ENCODE results near the gene NOP14. TPM values are rescaled to one million over a fixed set of nuclear protein-coding genes. Genes with fewer than 3 reads are reported as not detected.

Gene NOP14
- total RNA-seq, 4 donors from 2014 or later = 21.2 to 33.1 (median 23.0) TPM

GRCh38 chr4:2934077-2934812 lies 29.0 kb downstream of the NOP14 start:
- TF ChIP-seq POLR2A (IDR thresholded peaks at IDR 0.05) = no peak
- TF ChIP-seq CTCF (IDR thresholded peaks at IDR 0.05) = no peak
- peak in 1 of 2 donors; percentile 96 for DNase-seq (ENCODE audit: low spot score in 2 of 2)
- intact Hi-C loops (cut with DNase I; ENCODE audit: low total_unique reads) = no loop called here
- peak overlapping the region; percentile 24 for H3K4me3 ChIP-seq (ENCODE audit: low read depth, poor library complexity, severe bottlenecking)
- WGBS, 2 donors = 2% methylated on average over 11 to 43 of the region's 93 CpGs

GRCh38 chr4:2933566-2934076 lies 29.6 kb downstream of the NOP14 start:
- 32 to 36% methylated on average over 18 of the region's 31 CpGs for WGBS, 2 donors
- no peak for DNase-seq (ENCODE audit: low spot score in 2 of 2)
- peak overlapping the region; percentile 24 for H3K4me3 ChIP-seq (ENCODE audit: low read depth, poor library complexity, severe bottlenecking)
- intact Hi-C loops (cut with DNase I; ENCODE audit: low total_unique reads) = no loop called here
- TF ChIP-seq CTCF (IDR thresholded peaks at IDR 0.05) = no peak
- TF ChIP-seq POLR2A (IDR thresholded peaks at IDR 0.05) = no peak

GRCh38 chr4:2932951-2933565 lies 30.1 kb downstream of the NOP14 start:
- 56 to 66% methylated on average over 10 to 15 of the region's 15 CpGs for WGBS, 2 donors
- H3K4me3 ChIP-seq (ENCODE audit: low read depth, poor library complexity, severe bottlenecking) = no peak overlapping the region
- peak in 1 of 2 donors; percentile 90 for DNase-seq (ENCODE audit: low spot score in 2 of 2)
- intact Hi-C loops (cut with DNase I; ENCODE audit: low total_unique reads) = no loop called here
- TF ChIP-seq POLR2A (IDR thresholded peaks at IDR 0.05) = no peak
- TF ChIP-seq CTCF (IDR thresholded peaks at IDR 0.05) = no peak

- TF ChIP-seq CTCF (IDR thresholded peaks at IDR 0.05) = no peak
- TF ChIP-seq POLR2A (IDR thresholded peaks at IDR 0.05) = no peak
- intact Hi-C loops (cut with DNase I; ENCODE audit: low total_unique reads) = no loop called here
- peak in 1 of 2 donors; percentile 85 for DNase-seq (ENCODE audit: low spot score in 2 of 2)
- no peak overlapping the region for H3K4me3 ChIP-seq (ENCODE audit: low read depth, poor library complexity, severe bottlenecking)
- 63 to 75% methylated on average over 14 to 16 of the region's 18 CpGs for WGBS, 2 donors
Observed at GRCh38 chr4:2932321-2932950, 30.8 kb downstream of the NOP14 start.

GRCh38 chr4:2931512-2932301 lies 31.5 kb downstream of the NOP14 start:
- H3K4me3 ChIP-seq (ENCODE audit: low read depth, poor library complexity, severe bottlenecking) = no peak overlapping the region
- DNase-seq (ENCODE audit: low spot score in 2 of 2) = peak in 1 of 2 donors; percentile 93
- WGBS, 2 donors = 72 to 73% methylated on average over 34 to 36 of the region's 38 CpGs
- TF ChIP-seq POLR2A (IDR thresholded peaks at IDR 0.05) (no peak), CTCF (IDR thresholded peaks at IDR 0.05) (no peak)
- intact Hi-C loops (cut with DNase I; ENCODE audit: low total_unique reads) = no loop called here

Data from lower leg skin (tissue), 4 donors.